Right lung (tissue), 5 donors: Measurements from ENCODE around the gene MYCBP. TPM values are rescaled to one million over a fixed set of nuclear protein-coding genes. Genes with fewer than 3 reads are reported as not detected.

Source experiments
- DNase-seq, 2 donors: peaks; one replicate each; pipeline ENCODE4 v3.0.0-alpha.2; 2013
- polyA plus RNA-seq, 5 donors: library from polyadenylated mRNA; unstranded; fragments of 120-200 nt; gene quantifications; one replicate each; pipeline versions ENCODE4 v1.2.1 to v1.2.3, GENCODE V29; 2013; ENCODE audit warnings: inconsistent platforms in 1 of 5, low replicate concordance in 1 of 5; ENCODE audit not compliant: insufficient read length in 5 of 5, insufficient read depth in 1 of 5

Gene MYCBP
- polyA plus RNA-seq, 5 donors, result 20.2 to 28.4 (median 23.8) TPM

- DNase-seq, result no peak
Observed at GRCh38 chr1:38827318-38827717, 45.8 kb downstream of the MYCBP start.

- DNase-seq, result no peak
Observed at GRCh38 chr1:38826886-38827285, 46.3 kb downstream of the MYCBP start.

GRCh38 chr1:38826262-38826661 lies 46.9 kb downstream of the MYCBP start:
- no peak for DNase-seq

- DNase-seq, result no peak
Observed at GRCh38 chr1:38820860-38821259, 52.3 kb downstream of the MYCBP start.

GRCh38 chr1:38819516-38819915 lies 53.6 kb downstream of the MYCBP start:
- DNase-seq, result no peak

- DNase-seq, result no peak
Observed at GRCh38 chr1:38819040-38819439, 54.1 kb downstream of the MYCBP start.

- peak in 1 of 2 donors; percentile 40 for DNase-seq
Observed at GRCh38 chr1:38818175-38818976, 54.8 kb downstream of the MYCBP start.

- no peak for DNase-seq
Observed at GRCh38 chr1:38817267-38818174, 55.6 kb downstream of the MYCBP start.

GRCh38 chr1:38815903-38816627 lies 57.1 kb downstream of the MYCBP start:
- DNase-seq, result no peak

- no peak for DNase-seq
Observed at GRCh38 chr1:38814984-38815464, 58.1 kb downstream of the MYCBP start.

- no peak for DNase-seq
Observed at GRCh38 chr1:38814444-38814983, 58.6 kb downstream of the MYCBP start.

- no peak for DNase-seq
Observed at GRCh38 chr1:38812981-38813380, 60.2 kb downstream of the MYCBP start.

Other genes with a start within 250 kb of the MYCBP start
- gene RRAGC, start 13.6 kb downstream of the MYCBP start, polyA plus RNA-seq, result 10 to 100 TPM; 23.8 to 32.3 (median 28.6) TPM
- gene GJA9, start 8.2 kb upstream of the MYCBP start, polyA plus RNA-seq, result under 1 TPM; 0.12 to 0.58 (median 0.49) TPM
- 1 to 10 TPM; 1.3 to 1.7 (median 1.5) TPM for gene RHBDL2, start 68.5 kb upstream of the MYCBP start, polyA plus RNA-seq
- 10 to 100 TPM; 52.7 to 74.5 (median 65.5) TPM for gene AKIRIN1, start 117.9 kb upstream of the MYCBP start, polyA plus RNA-seq
- 100 to 1,000 TPM; 216 to 355 (median 229) TPM for gene NDUFS5, start 153.0 kb upstream of the MYCBP start, polyA plus RNA-seq